A549 (cell line): ENCODE results near the gene NRN1L. TPM values are rescaled to one million over a fixed set of nuclear protein-coding genes. Genes with fewer than 3 reads are reported as not detected.

ENCODE experiments used
- ATAC-seq, 2 experiments: fragments of 200-7000 bp in 1 of 2; fragments of >200 bp in 1 of 2; cut with Nextera tagmentation in 1 of 2; cut with Tn5 transposase in 1 of 2; 3 replicates each; pipeline versions ENCODE4 v1.8.0 to v1.9.1; 2018 to 2020; ENCODE audit warnings: mild to moderate bottlenecking in 1 of 2, moderate library complexity in 1 of 2
- CTCF ChIA-PET: fragments of 300-600 bp; sonication (Branson Sonifier 250); formaldehyde crosslinking; extraction: SDS; loops from one replicate; lab custom pipeline; 2021; ENCODE audit warnings: antibody characterized with exemption, inconsistent platforms; lab: Yijun Ruan, JAX
- POLR2A ChIA-PET: fragments of 350-600 bp; formaldehyde crosslinking; extraction: SDS; loops from one replicate; lab custom pipeline; 2021; ENCODE audit warnings: antibody characterized with exemption, inconsistent platforms; lab: Yijun Ruan, JAX
- DNase-seq, 2 experiments: peaks; one replicate each; pipeline versions ENCODE4 v3.0.0 to v3.0.0-alpha.2; 2011 to 2016; ENCODE audit warnings: low read depth in 1 of 2, low spot score in 1 of 2
- FAIRE-seq: peaks from 2 replicates; lab custom pipeline; 2011; peaks lifted over from hg19 to GRCh38; lab: Jason Lieb, UNC
- H3K27ac ChIP-seq, 2 experiments: fragments of >200 bp; sonication (Bioruptor Twin); formaldehyde crosslinking; 3 replicates each; pipeline ENCODE4 v1.5.1; 2016 to 2017
- H3K4me1 ChIP-seq: fragments of >200 bp; sonication (Bioruptor Twin); formaldehyde crosslinking; 3 replicates; pipeline ENCODE4 v1.6.1; 2016
- H3K4me2 ChIP-seq: fragments of >200 bp; sonication (Bioruptor Twin); formaldehyde crosslinking; 3 replicates; pipeline ENCODE4 v1.6.1; 2016
- H3K4me3 ChIP-seq: fragments of >200 bp; sonication (Bioruptor Twin); formaldehyde crosslinking; 3 replicates; pipeline ENCODE4 v1.5.1; 2016
- H3K9me3 ChIP-seq: fragments of >200 bp; sonication (Bioruptor Twin); formaldehyde crosslinking; 3 replicates; pipeline ENCODE4 v1.6.1; 2016
- BCL3 ChIP-seq: fragments of >200 bp; sonication (Bioruptor Twin); formaldehyde crosslinking; IDR thresholded peaks from 3 replicates; pipeline ENCODE4 v1.6.1; 2016
- CEBPB ChIP-seq, 2 experiments: fragments of >200 bp in 1 of 2; sonication (Bioruptor Twin) in 1 of 2; formaldehyde crosslinking in 1 of 2; IDR thresholded peaks; 2 replicates each; pipeline ENCODE4 v1.6.1; 2012 to 2016
- CHD2 ChIP-seq: fragments of 150-350 bp; IDR thresholded peaks from 2 replicates; pipeline ENCODE4 v1.6.1; 2014; ENCODE audit warnings: low read length; ENCODE audit not compliant: partially characterized antibody
- CTCF ChIP-seq: fragments of >200 bp; sonication (Bioruptor Twin); formaldehyde crosslinking; IDR thresholded peaks from 3 replicates; pipeline ENCODE4 v1.5.1; 2016
- EHF ChIP-seq: fragments of 250-450 bp; sonication (Bioruptor Pico); IDR thresholded peaks from 2 replicates; pipeline ENCODE4 v1.5.0; 2020; ENCODE audit warnings: mild to moderate bottlenecking
- ELK1 ChIP-seq: fragments of 150-350 bp; IDR thresholded peaks from 2 replicates; pipeline ENCODE4 v1.6.1; 2014; ENCODE audit warnings: low read depth, mild to moderate bottlenecking, low read length
- ESRRA ChIP-seq: fragments of 150-350 bp; IDR thresholded peaks from 2 replicates; pipeline ENCODE4 v1.6.1; 2014; ENCODE audit warnings: mild to moderate bottlenecking, low read length, borderline replicate concordance
- HES2 ChIP-seq: fragments of >200 bp; sonication (Bioruptor Twin); formaldehyde crosslinking; IDR thresholded peaks from 2 replicates; pipeline ENCODE4 v1.6.1; 2016
- HEYL ChIP-seq: fragments of 250-450 bp; sonication (Bioruptor Pico); IDR thresholded peaks from 2 replicates; pipeline ENCODE4 v1.8.0; 2021; ENCODE audit warnings: mild to moderate bottlenecking, moderate library complexity
- JUN ChIP-seq, 2 experiments: fragments of >200 bp; sonication (Bioruptor Twin); formaldehyde crosslinking; IDR thresholded peaks; 2 replicates in 1 of 2; 3 replicates in 1 of 2; pipeline ENCODE4 v1.6.1; 2016 to 2017
- KDM5A ChIP-seq: fragments of 200-600 bp; sonication (generic); IDR thresholded peaks from 2 replicates; pipeline ENCODE4 v1.6.1; 2016; ENCODE audit warnings: antibody characterized with exemption, mild to moderate bottlenecking
- MAX ChIP-seq: IDR thresholded peaks from 2 replicates; pipeline ENCODE4 v1.6.1; 2012
- MAZ ChIP-seq: fragments of 150-350 bp; IDR thresholded peaks from 2 replicates; pipeline ENCODE4 v1.6.1; 2014; ENCODE audit warnings: antibody characterized with exemption, low read depth, low read length, borderline replicate concordance
- MYC ChIP-seq: IDR thresholded peaks from 2 replicates; pipeline ENCODE4 v1.6.1; 2012; ENCODE audit warnings: mild to moderate bottlenecking, inconsistent platforms, low read length, improper control_type of control experiment, borderline replicate concordance
- NFE2L2 ChIP-seq: fragments of 150-350 bp; conservative IDR thresholded peaks from 2 replicates; pipeline ENCODE4 v1.6.1; 2014; ENCODE audit warnings: low read length
- NR3C1 ChIP-seq: fragments of >200 bp; sonication (Bioruptor Twin); formaldehyde crosslinking; IDR thresholded peaks from 3 replicates; pipeline ENCODE4 v1.6.1; 2017
- PBX3 ChIP-seq: IDR thresholded peaks from 2 replicates; pipeline ENCODE4 v1.6.1; 2012
- PHF8 ChIP-seq: fragments of 200-600 bp; sonication (generic); IDR thresholded peaks from 2 replicates; pipeline ENCODE4 v1.6.1; 2016; ENCODE audit warnings: low read depth, mild to moderate bottlenecking, antibody characterized with exemption, moderate library complexity, borderline replicate concordance
- POLR2A ChIP-seq: IDR thresholded peaks from 2 replicates; pipeline ENCODE4 v1.6.1; 2012; ENCODE audit warnings: mild to moderate bottlenecking, low read length
- RAD21 ChIP-seq, 2 experiments: fragments of >200 bp in 1 of 2; sonication (Bioruptor Twin) in 1 of 2; formaldehyde crosslinking in 1 of 2; IDR thresholded peaks in 1 of 2; conservative IDR thresholded peaks in 1 of 2; 2 replicates in 1 of 2; 3 replicates in 1 of 2; pipeline ENCODE4 v1.6.1; 2012 to 2018; ENCODE audit warnings: inconsistent platforms in 1 of 2
- RARB ChIP-seq: fragments of 250-450 bp; sonication (Bioruptor Pico); IDR thresholded peaks from 2 replicates; pipeline ENCODE4 v1.8.0; 2021; ENCODE audit warnings: mild to moderate bottlenecking, moderate library complexity
- RCOR1 ChIP-seq: fragments of 150-350 bp; IDR thresholded peaks from 2 replicates; pipeline ENCODE4 v1.6.1; 2014; ENCODE audit warnings: antibody characterized with exemption, low read length, low read depth
- REST ChIP-seq: fragments of 200-600 bp; sonication (generic); IDR thresholded peaks from 2 replicates; pipeline ENCODE4 v1.6.1; 2016; ENCODE audit warnings: antibody characterized with exemption, mild to moderate bottlenecking, moderate library complexity
- RFX5 ChIP-seq: fragments of 450-650 bp; IDR thresholded peaks from 2 replicates; pipeline ENCODE4 v1.7.1; 2014; ENCODE audit warnings: antibody characterized with exemption, mild to moderate bottlenecking, moderate library complexity
- SMC3 ChIP-seq: fragments of >200 bp; sonication (Bioruptor Twin); formaldehyde crosslinking; IDR thresholded peaks from 3 replicates; pipeline ENCODE4 v1.6.1; 2018; ENCODE audit warnings: inconsistent platforms
- ZC3H11A ChIP-seq: fragments of 450-650 bp; IDR thresholded peaks from 2 replicates; pipeline ENCODE4 v1.6.1; 2014; ENCODE audit warnings: antibody characterized with exemption, mild to moderate bottlenecking
- WGBS: methylation state at CpG from one replicate; pipeline ENCODE4 v1.1.6; 2017; ENCODE audit errors: missing lambda C conversion rate; 5-methylcytosine and 5-hydroxymethylcytosine counted together
- polyA plus RNA-seq, 4 experiments: library from polyadenylated mRNA; depleted of rRNA in 3 of 4; stranded (reverse); fragments of >200 nt; fragmentation: RNase III in 1 of 4; extraction: RNeasy Plus Mini Kit Qiagen cat#74134 plus additional on column Dnase treatment in 1 of 4; gene quantifications; 2 replicates in 3 of 4; 3 replicates in 1 of 4; pipeline ENCODE4 v1.2.3, GENCODE V29; 2011 to 2017

NRN1L gene
- polyA plus RNA-seq, 2 of the 4 experiments (the other 2 are of a cell fraction): 0.22 TPM; not detected in 1

- ATAC-seq: peak; percentile 11 to 22; a peak in 5 of 6 replicates
- H3K4me2 ChIP-seq: peak overlapping the region; percentile 87
- no peak for DNase-seq
- POLR2A ChIA-PET: no interaction called here
- FAIRE-seq: no peak
- CTCF ChIA-PET: interaction anchor here (0.8 to 3.3 kb wide), 7 partner anchors 11 to 42 kb away, joined by 3 to 25 read pairs (median 3); no protein-coding TSS in a partner anchor
- H3K9me3 ChIP-seq: no peaks in the 10 kb centered on the region
- WGBS: 49% methylated on average over 17 of the region's 17 CpGs
- TF ChIP-seq RFX5: 0 out of 2 replicates have a peak, but pooled peaks have one; percentile 25
- TF ChIP-seq NFE2L2: no peak
- TF ChIP-seq ELK1: no peak
- H3K4me1 ChIP-seq: peaks cover 33% of the 10 kb centered on the region
- H3K27ac ChIP-seq: peak overlapping the region; percentile 97 to 98
- H3K4me3 ChIP-seq: peak overlapping the region; percentile 58
These were observed 43.4 kb upstream of the NRN1L start for GRCh38 chr16:67841198-67841815.

GRCh38 chr16:67841816-67842508 is 42.7 kb upstream of the NRN1L start, which contains the start of gene THAP11:
Gene THAP11, plus strand, starts transcription at chr16:67842320. Its CDS starts 235 bp downstream, at chr16:67842555.
- POLR2A ChIA-PET: no interaction called here
- ATAC-seq (peak; percentile 65 to 70), DNase-seq (peak; percentile 88 to 96), FAIRE-seq (no peak)
- WGBS: 3% methylated on average over 31 of the region's 83 CpGs
- H3K4me1 ChIP-seq: peaks cover 33% of the 10 kb centered on the region
- H3K4me2 ChIP-seq: peak within 1 kb of the TSS; percentile 87
- H3K4me3 ChIP-seq: peak within 1 kb of the TSS; percentile 58
- TF ChIP-seq HEYL (CRISPR knock-in tag) (no peak), NR3C1 (no peak), RARB (CRISPR knock-in tag) (no peak), MAX (peak; percentile 8; the same call in 1 of the 2 replicates), KDM5A (no peak), REST (no peak), MYC (peak; percentile 52; the same call in 1 of the 2 replicates), RFX5 (0 out of 2 replicates have a peak, but pooled peaks have one; percentile 5), CHD2 (no peak), RCOR1 (no peak), RAD21 (conservative IDR thresholded peaks at IDR 0.05 in 1 of 2, IDR thresholded peaks at IDR 0.05 in 1 of 2) (0 out of 5 replicates have a peak, but pooled peaks of 1 of the 2 experiments have one; percentile 29), PBX3 (no peak), PHF8 (peak; percentile 40; the same call in 1 of the 2 replicates), ESRRA (no peak), SMC3 (no peak), POLR2A (peak; percentile 56), CTCF (peak; percentile 58), JUN (IDR thresholded peaks at IDR 0.05) (peak in 1 of 2 experiments; percentile 81; a peak in 2 of 5 replicates), EHF (CRISPR knock-in tag) (no peak), HES2 (no peak), BCL3 (no peak), CEBPB (IDR thresholded peaks at IDR 0.05) (no peak), MAZ (no peak), ZC3H11A (no peak)
- CTCF ChIA-PET: interaction anchor here (1.2 to 3.3 kb wide), 5 partner anchors 13 to 41 kb away, joined by 3 to 25 read pairs (median 3); no protein-coding TSS in a partner anchor
- peak within 1 kb of the TSS; percentile 97 to 98 for H3K27ac ChIP-seq
- no peaks in the 10 kb centered on the region for H3K9me3 ChIP-seq
